AG04449 (cell line): ENCODE data around the gene SLC17A7.

Source experiments
- CTCF ChIA-PET: fragments of 350-600 bp; formaldehyde crosslinking; extraction: SDS; loops from one replicate; lab custom pipeline; 2021; ENCODE audit warnings: antibody characterized with exemption; lab: Yijun Ruan, JAX
- POLR2A ChIA-PET: fragments of 400-600, 350-600 bp; formaldehyde crosslinking; extraction: SDS; loops from one replicate; lab custom pipeline; 2020; ENCODE audit warnings: antibody characterized with exemption, inconsistent platforms; lab: Yijun Ruan, JAX
- DNase-seq: peaks from one replicate; pipeline ENCODE4 v3.0.0-alpha.2; 2010; ENCODE audit warnings: low read depth, low spot score
- H3K4me3 ChIP-seq: 2 replicates; pipeline ENCODE4 v1.5.1; 2011; ENCODE audit warnings: low read depth, mild to moderate bottlenecking, control low read depth, low read length
- TF ChIP-seq, protein P1 (sequence below): IDR thresholded peaks from one replicate; pipeline ENCODE4 v1.5.1; 2011; ENCODE audit warnings: mild to moderate bottlenecking, moderate library complexity, low read length, control low read depth, inconsistent platforms; ENCODE audit not compliant: insufficient read depth; ENCODE audit errors: missing control alignments

SLC17A7 gene

GRCh38 chr19:49442354-49442753 is 1.0 kb upstream of the SLC17A7 start:
- ChIA-PET POLR2A (no interaction called here), CTCF (interaction anchor here (1.0 to 2.3 kb wide), 5 partner anchors 13 to 216 kb away, joined by 3 to 21 read pairs (median 9); no protein-coding TSS in a partner anchor)
- TF ChIP-seq, protein P1, sequence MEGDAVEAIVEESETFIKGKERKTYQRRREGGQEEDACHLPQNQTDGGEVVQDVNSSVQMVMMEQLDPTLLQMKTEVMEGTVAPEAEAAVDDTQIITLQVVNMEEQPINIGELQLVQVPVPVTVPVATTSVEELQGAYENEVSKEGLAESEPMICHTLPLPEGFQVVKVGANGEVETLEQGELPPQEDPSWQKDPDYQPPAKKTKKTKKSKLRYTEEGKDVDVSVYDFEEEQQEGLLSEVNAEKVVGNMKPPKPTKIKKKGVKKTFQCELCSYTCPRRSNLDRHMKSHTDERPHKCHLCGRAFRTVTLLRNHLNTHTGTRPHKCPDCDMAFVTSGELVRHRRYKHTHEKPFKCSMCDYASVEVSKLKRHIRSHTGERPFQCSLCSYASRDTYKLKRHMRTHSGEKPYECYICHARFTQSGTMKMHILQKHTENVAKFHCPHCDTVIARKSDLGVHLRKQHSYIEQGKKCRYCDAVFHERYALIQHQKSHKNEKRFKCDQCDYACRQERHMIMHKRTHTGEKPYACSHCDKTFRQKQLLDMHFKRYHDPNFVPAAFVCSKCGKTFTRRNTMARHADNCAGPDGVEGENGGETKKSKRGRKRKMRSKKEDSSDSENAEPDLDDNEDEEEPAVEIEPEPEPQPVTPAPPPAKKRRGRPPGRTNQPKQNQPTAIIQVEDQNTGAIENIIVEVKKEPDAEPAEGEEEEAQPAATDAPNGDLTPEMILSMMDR: no peak
- DNase-seq: no peak
- peak overlapping the region; percentile 69 for H3K4me3 ChIP-seq

- DNase-seq: no peak
- no peak overlapping the region for H3K4me3 ChIP-seq
- CTCF ChIA-PET: interaction anchor here (0.7 to 2.3 kb wide), 5 partner anchors 12 to 216 kb away, joined by 3 to 21 read pairs (median 9); no protein-coding TSS in a partner anchor
- TF ChIP-seq, protein P1: no peak
- POLR2A ChIA-PET: no interaction called here
Observed at GRCh38 chr19:49441960-49442350, 628 bp upstream of the SLC17A7 start.

GRCh38 chr19:49440439-49441209 is 703 bp downstream of the SLC17A7 start:
- DNase-seq: no peak
- TF ChIP-seq, protein P1: no peak
- POLR2A ChIA-PET: no interaction called here
- CTCF ChIA-PET: interaction anchor here (1.2 to 1.7 kb wide), 4 partner anchors 9 to 214 kb away, joined by 3 to 7 read pairs (median 3); no protein-coding TSS in a partner anchor
- H3K4me3 ChIP-seq: no peak overlapping the region

DNA sequence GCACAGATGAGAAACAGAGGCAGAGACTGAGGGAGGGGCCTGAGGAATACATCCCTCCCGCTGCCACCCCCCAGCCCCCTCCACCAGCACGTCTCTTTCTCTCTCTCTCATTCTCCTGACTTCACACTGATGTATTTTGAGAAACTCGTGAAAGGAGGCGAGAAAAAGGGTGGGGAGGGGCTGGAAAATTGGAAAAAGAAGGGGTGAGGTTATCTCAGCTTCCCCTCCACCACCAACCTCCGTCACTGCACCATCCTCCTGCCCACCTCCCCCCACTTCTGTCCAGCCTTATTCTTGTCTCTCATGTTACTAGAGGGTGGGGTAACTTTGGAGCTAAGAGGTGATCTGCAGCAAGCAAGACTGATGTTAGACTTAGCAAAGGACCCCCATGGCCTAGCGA is 1.5 kb downstream of the SLC17A7 start:
- H3K4me3 ChIP-seq: no peak overlapping the region
- CTCF ChIA-PET: interaction anchor here (1.2 to 1.5 kb wide), 3 partner anchors 10 to 213 kb away, joined by 3 to 6 read pairs (median 3); no protein-coding TSS in a partner anchor
- DNase-seq: no peak
- POLR2A ChIA-PET: no interaction called here
- TF ChIP-seq, protein P1: no peak

DNA sequence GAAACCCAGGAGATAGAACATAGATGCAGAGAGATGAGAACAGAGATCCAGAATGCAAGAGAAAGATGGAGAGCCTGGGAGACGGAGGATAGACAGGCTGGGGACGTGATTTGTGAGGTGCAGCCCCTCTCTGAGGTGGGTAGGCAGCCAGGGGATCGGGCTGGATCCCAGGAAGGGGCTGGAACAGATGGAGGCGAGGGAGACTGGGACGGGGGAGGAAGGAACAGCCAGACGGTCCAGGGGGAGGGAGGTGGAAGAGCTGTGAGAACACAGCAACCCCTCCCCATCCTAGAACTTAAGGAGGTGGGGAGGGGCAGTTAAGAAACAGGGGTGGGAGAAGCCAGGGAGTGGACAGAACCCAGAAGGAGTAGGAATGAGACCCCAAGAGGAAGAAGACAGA is 3.1 kb downstream of the SLC17A7 start:
- no peak for DNase-seq
- ChIA-PET POLR2A (no interaction called here), CTCF (no interaction called here)
- H3K4me3 ChIP-seq: no peak overlapping the region
- TF ChIP-seq, protein P1: no peak

- CTCF ChIA-PET: interaction anchor here (0.9 to 1.7 kb wide), 2 partner anchors 17 to 46 kb away, joined by 3 to 5 read pairs; no protein-coding TSS in a partner anchor
- H3K4me3 ChIP-seq: no peak overlapping the region
- POLR2A ChIA-PET: no interaction called here
- TF ChIP-seq, protein P1: no peak
- DNase-seq: no peak
Observed at GRCh38 chr19:49437231-49437630, 4.1 kb downstream of the SLC17A7 start.
